H54 (cell line): Measurements from ENCODE around the gene NDRG4.

Experiments used
- DNase-seq: peaks from one replicate; pipeline ENCODE4 v3.0.0; 2011; ENCODE audit warnings: low spot score, mixed read lengths; ENCODE audit not compliant: insufficient read length
- FAIRE-seq: peaks from 3 replicates; lab custom pipeline; 2011; peaks lifted over from hg19 to GRCh38; lab: Jason Lieb, UNC
- POLR2A ChIP-seq: IDR thresholded peaks from 2 replicates; pipeline ENCODE4 v1.6.1; 2011; ENCODE audit warnings: low read depth, mild to moderate bottlenecking, low read length

Gene NDRG4

GRCh38 chr16:58462089-58462488 is 37.9 kb upstream of the NDRG4 start:
- TF ChIP-seq POLR2A, result no peak
- FAIRE-seq, result no peak
- DNase-seq, result no peak

GRCh38 chr16:58462499-58462996 is 37.4 kb upstream of the NDRG4 start:
- no peak for TF ChIP-seq POLR2A
- DNase-seq (no peak), FAIRE-seq (no peak)

GRCh38 chr16:58462997-58463941 is 36.7 kb upstream of the NDRG4 start:
- no peak for FAIRE-seq
- no peak for DNase-seq
- no peak for TF ChIP-seq POLR2A

GRCh38 chr16:58464047-58464915 is 35.7 kb upstream of the NDRG4 start:
- no peak for DNase-seq
- no peak for TF ChIP-seq POLR2A
- FAIRE-seq, result no peak

- TF ChIP-seq POLR2A, result no peak
- no peak for DNase-seq
- FAIRE-seq, result no peak
Observed at GRCh38 chr16:58464916-58465731, 34.8 kb upstream of the NDRG4 start.

- FAIRE-seq, result no peak
- no peak for DNase-seq
- TF ChIP-seq POLR2A, result no peak
Observed at GRCh38 chr16:58465817-58466216, 34.1 kb upstream of the NDRG4 start.

GRCh38 chr16:58466396-58466795 is 33.5 kb upstream of the NDRG4 start:
- DNase-seq (no peak), FAIRE-seq (no peak)
- no peak for TF ChIP-seq POLR2A

- DNase-seq, result no peak
- FAIRE-seq, result no peak
- no peak for TF ChIP-seq POLR2A
Observed at GRCh38 chr16:58467905-58468304, 32.0 kb upstream of the NDRG4 start.

- no peak for TF ChIP-seq POLR2A
- FAIRE-seq, result no peak
- DNase-seq, result no peak
Observed at GRCh38 chr16:58471209-58471975, 28.6 kb upstream of the NDRG4 start.

GRCh38 chr16:58472266-58472665 is 27.7 kb upstream of the NDRG4 start:
- no peak for TF ChIP-seq POLR2A
- FAIRE-seq (no peak), DNase-seq (no peak)

- DNase-seq (no peak), FAIRE-seq (no peak)
- no peak for TF ChIP-seq POLR2A
Observed at GRCh38 chr16:58472827-58473226, 27.1 kb upstream of the NDRG4 start.

- FAIRE-seq (no peak), DNase-seq (no peak)
- no peak for TF ChIP-seq POLR2A
Observed at GRCh38 chr16:58474296-58474695, 25.6 kb upstream of the NDRG4 start.
